ENCODE data around the gene KRT77.

Gene KRT77

DNA sequence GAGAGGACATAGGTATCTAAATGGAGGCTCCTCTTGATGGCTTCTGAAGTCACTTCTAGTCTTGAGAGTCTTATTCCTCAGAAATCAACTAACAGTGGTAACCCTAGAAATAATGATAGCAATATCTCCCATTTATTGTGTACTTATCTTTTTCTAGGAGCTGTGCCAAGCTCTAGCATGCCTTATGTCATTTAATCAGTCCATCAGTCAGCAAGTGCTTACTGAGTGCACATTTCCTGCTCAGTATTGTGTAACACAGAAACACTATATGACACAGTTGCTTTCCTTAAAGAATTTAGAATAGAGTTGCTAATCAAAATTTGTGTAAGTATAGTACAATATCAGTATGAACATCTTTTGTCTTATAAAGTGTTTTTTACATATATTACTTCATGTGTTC, 37.3 kb upstream of the KRT77 start:
- TF ChIP-seq, protein P1, sequence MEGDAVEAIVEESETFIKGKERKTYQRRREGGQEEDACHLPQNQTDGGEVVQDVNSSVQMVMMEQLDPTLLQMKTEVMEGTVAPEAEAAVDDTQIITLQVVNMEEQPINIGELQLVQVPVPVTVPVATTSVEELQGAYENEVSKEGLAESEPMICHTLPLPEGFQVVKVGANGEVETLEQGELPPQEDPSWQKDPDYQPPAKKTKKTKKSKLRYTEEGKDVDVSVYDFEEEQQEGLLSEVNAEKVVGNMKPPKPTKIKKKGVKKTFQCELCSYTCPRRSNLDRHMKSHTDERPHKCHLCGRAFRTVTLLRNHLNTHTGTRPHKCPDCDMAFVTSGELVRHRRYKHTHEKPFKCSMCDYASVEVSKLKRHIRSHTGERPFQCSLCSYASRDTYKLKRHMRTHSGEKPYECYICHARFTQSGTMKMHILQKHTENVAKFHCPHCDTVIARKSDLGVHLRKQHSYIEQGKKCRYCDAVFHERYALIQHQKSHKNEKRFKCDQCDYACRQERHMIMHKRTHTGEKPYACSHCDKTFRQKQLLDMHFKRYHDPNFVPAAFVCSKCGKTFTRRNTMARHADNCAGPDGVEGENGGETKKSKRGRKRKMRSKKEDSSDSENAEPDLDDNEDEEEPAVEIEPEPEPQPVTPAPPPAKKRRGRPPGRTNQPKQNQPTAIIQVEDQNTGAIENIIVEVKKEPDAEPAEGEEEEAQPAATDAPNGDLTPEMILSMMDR (IDR thresholded peaks at IDR 0.05; ENCODE audit: unreplicated experiment in 3 of 3), result no peak
- Mint-ChIP-seq H3K4me3 (no peak overlapping the region), H3K9me3 (no peaks in the 10 kb centered on the region), H3K4me1 (no peaks in the 10 kb centered on the region), H3K36me3 (ENCODE audit: low read depth) (no peaks in the 10 kb centered on the region), H3K27me3 (ENCODE audit: low read depth) (peaks cover 51% of the 10 kb centered on the region), H3K27ac (no peak overlapping the region)

DNA sequence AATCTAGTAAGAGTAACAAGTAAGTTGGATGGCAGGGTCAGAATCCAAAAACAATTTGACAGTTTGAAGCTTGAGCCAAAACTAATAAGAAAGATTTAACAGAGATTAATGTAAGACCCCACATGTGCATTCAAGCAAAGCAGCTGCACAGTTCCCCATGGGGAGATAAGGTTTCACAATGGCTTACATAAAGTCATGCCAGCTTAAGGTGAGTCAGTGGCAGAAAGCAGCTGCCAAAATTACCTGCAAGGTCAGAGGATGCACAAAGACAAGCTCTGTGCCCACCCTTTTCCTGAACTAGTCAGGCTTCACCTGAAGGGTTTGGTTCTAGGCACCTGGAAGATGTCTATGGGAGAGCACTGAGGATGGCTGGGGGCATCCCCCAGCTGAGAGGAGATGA, 36.6 kb upstream of the KRT77 start:
- H3K27me3 Mint-ChIP-seq (ENCODE audit: low read depth), result peaks cover 53% of the 10 kb centered on the region
- H3K9me3 Mint-ChIP-seq, result no peaks in the 10 kb centered on the region
- no peak overlapping the region for H3K27ac Mint-ChIP-seq
- H3K4me1 Mint-ChIP-seq, result no peaks in the 10 kb centered on the region
- no peak overlapping the region for H3K4me3 Mint-ChIP-seq
- TF ChIP-seq, protein P1 (IDR thresholded peaks at IDR 0.05; ENCODE audit: unreplicated experiment in 3 of 3), result no peak
- H3K36me3 Mint-ChIP-seq (ENCODE audit: low read depth), result no peaks in the 10 kb centered on the region

DNA sequence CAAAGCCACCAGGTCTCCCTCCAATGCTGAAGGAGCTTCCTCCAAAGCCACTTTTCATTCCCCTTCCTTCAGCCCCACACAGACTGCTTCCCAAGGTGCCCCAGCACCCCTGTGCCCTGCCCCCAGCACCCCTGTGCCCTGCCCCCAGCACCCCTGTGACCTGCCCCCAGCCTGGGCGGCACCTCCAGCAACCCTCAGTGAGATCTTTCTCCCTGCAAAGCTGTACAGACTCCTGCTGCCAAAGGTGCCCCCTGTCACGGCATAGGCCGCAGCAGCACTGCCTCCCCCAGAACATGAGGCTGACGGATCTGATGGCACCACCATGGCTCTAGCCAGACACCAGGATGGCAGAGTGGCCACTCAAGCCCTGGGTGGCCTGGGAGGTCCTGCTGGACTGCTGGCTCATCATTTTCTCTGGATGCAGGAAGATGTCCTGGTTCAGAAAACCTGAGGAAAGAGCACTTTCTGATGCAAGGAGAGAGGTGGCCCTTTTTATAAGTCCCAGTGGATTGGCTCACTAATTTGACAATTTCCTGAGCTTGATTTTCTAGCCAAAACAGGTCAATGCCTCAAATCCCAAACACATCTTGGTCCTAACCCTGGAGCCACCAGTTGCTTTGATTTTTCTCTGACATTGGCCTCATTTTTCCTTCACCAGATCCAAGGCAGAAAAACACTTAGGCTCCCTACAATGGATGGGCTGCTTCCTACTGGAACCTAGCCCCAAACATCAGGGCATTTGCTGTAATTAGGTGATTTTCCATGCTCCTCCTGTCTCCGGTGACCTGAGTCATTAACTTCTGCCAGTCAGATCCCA, 32.7 kb upstream of the KRT77 start:
- Mint-ChIP-seq H3K4me1 (no peaks in the 10 kb centered on the region), H3K27ac (no peak overlapping the region), H3K36me3 (ENCODE audit: low read depth) (no peaks in the 10 kb centered on the region), H3K9me3 (no peaks in the 10 kb centered on the region), H3K27me3 (ENCODE audit: low read depth) (peaks cover 58% of the 10 kb centered on the region), H3K4me3 (no peak overlapping the region)
- TF ChIP-seq, protein P1 (IDR thresholded peaks at IDR 0.05; ENCODE audit: unreplicated experiment in 3 of 3), result no peak

DNA sequence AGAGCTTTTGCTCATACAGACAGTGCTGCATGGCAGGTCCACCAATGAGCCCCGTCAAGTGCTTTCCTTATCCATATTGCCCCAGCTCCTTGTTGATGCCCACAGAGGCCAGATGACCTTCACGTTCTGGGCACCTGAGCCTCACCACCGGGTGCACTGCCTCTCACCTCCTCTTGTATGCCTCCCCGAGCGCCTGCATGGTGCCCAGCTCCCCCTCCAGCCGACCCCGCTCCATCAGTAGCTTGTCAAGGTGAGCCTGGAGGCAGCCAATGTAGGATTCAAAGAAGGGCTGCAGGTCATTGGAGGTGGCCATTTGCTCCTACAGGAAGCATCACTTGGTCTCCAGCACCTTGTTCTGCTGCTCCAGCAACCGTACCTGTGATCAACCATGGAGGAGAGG, 31.8 kb upstream of the KRT77 start:
- no peak overlapping the region for H3K4me3 Mint-ChIP-seq
- TF ChIP-seq, protein P1 (IDR thresholded peaks at IDR 0.05; ENCODE audit: unreplicated experiment in 3 of 3), result no peak
- peaks cover 67% of the 10 kb centered on the region for H3K27me3 Mint-ChIP-seq (ENCODE audit: low read depth)
- no peak overlapping the region for H3K27ac Mint-ChIP-seq
- H3K36me3 Mint-ChIP-seq (ENCODE audit: low read depth), result no peaks in the 10 kb centered on the region
- no peaks in the 10 kb centered on the region for H3K4me1 Mint-ChIP-seq
- no peaks in the 10 kb centered on the region for H3K9me3 Mint-ChIP-seq

DNA sequence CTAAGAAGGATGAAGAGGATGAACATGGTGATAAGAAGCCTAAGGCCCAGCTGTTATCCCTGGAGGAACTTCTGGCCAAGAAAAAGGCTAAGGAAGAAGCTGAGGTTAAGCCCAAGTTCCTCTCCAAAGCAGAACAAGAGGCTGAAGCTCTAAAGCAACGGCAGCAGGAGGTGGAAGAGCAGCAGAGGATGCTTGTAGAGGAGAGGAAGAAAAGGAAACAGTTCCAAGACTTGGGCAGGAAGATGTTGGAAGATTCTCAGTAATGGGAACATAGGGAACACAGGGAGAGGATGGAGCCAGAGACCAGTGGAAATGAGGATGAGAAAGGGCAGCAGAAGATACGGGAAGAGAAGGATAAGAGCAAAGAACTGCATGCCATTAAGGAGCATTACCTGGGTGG, 27.5 kb upstream of the KRT77 start:
- no peaks in the 10 kb centered on the region for H3K4me1 Mint-ChIP-seq

More for the DNA sequence above, 27.5 kb upstream of the KRT77 start:
- TF ChIP-seq, protein P1 (IDR thresholded peaks at IDR 0.05; ENCODE audit: unreplicated experiment in 3 of 3), result no peak
- peaks cover 80% of the 10 kb centered on the region for H3K27me3 Mint-ChIP-seq (ENCODE audit: low read depth)
- no peak overlapping the region for H3K4me3 Mint-ChIP-seq
- H3K36me3 Mint-ChIP-seq (ENCODE audit: low read depth), result no peaks in the 10 kb centered on the region
- no peaks in the 10 kb centered on the region for H3K9me3 Mint-ChIP-seq
- H3K27ac Mint-ChIP-seq, result no peak overlapping the region
